Kidney epithelial cell (primary cell): ENCODE data around the gene ADAMTSL1. TPM values are rescaled to one million over a fixed set of nuclear protein-coding genes. Genes with fewer than 3 reads are reported as not detected.

Experiments
- DNase-seq: peaks from one replicate; pipeline ENCODE4 v3.0.0-alpha.2; 2010; ENCODE audit warnings: low read depth
- H3K27me3 ChIP-seq: 2 replicates; pipeline ENCODE4 v1.6.0; 2011; ENCODE audit warnings: low read length; ENCODE audit not compliant: control insufficient read depth, insufficient read depth
- H3K36me3 ChIP-seq: 2 replicates; pipeline ENCODE4 v1.5.1; 2011; ENCODE audit warnings: low read length; ENCODE audit not compliant: control insufficient read depth, insufficient read depth
- H3K4me3 ChIP-seq: 2 replicates; pipeline ENCODE4 v1.5.1; 2011; ENCODE audit warnings: low read depth, mild to moderate bottlenecking, control low read depth, low read length
- CTCF ChIP-seq: IDR thresholded peaks from 2 replicates; pipeline ENCODE4 v1.5.1; 2011; ENCODE audit warnings: mild to moderate bottlenecking, moderate library complexity, low read length, control low read depth, inconsistent platforms; ENCODE audit not compliant: insufficient read depth, poor library complexity, severe bottlenecking
- total RNA-seq: library from RNA; depleted of rRNA; stranded (reverse); fragments of >200 nt; gene quantifications from 2 replicates; pipeline ENCODE4 v1.2.3, GENCODE V29; 2015

ADAMTSL1 gene
- total RNA-seq, 1 donor from 2014 or later: 0.08 TPM

GRCh38 chr9:18489861-18490260 is 15.9 kb downstream of the ADAMTSL1 start:
- Histone ChIP-seq H3K4me3 (no peak overlapping the region), H3K27me3 (no peaks in the 10 kb centered on the region), H3K36me3 (no peaks in the 10 kb centered on the region)
- no peak for TF ChIP-seq CTCF
- DNase-seq: no peak

DNA sequence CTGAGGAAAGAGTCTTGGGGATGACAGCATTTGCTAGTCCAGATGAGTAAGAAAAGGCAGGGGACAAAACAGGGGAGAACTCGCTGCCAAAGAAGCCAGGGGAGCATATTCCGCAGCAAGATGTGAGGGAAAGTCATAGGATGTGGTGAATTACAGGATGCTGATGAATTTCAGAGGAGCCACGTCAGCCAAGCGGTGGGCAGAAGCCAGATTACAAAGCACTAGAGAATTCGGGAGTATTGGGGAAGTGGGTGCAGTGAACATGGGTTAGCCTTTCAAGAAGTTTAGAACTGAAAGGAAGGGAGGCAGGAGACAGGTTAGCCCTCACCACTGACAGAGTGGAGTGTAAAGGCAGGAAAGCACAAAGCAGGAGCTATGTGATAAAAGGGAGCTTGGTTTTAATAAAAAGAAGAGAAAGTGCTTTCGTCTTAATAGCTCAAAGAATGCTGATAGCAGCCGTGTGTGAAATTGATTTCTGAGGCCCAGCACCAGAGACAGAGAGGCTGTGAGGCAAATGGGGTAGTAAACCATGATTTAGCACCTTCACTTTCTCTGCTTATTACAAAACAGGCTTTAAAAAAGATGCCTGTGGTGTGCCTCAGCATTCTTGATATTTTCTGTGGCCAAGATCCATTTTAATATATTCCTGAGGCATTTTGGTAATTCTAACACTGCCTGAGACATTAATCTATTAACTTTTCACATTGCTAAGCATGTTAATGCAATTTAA is 16.9 kb downstream of the ADAMTSL1 start:
- Histone ChIP-seq H3K27me3 (no peaks in the 10 kb centered on the region), H3K36me3 (no peaks in the 10 kb centered on the region), H3K4me3 (peak overlapping the region; percentile 23)
- peak; percentile 96 for DNase-seq
- no peak for TF ChIP-seq CTCF

DNA sequence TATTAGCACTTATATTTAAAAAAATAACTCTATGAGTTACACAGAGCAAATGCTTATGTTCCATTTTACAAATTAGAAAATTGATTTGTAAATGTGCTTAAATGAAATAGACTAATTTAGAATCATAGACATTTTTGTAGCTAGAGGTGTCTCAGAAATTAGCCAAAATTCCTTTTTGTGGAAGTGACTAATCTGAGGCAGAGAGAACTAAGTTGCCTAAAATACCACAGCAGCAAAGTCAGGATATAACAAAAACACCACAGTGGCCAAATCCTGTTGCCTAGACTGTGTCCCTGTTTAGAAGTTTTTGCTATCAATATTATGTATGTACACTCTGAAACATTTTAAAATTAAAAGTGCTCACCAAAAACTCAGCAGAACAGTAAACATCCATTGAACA is 18.7 kb downstream of the ADAMTSL1 start:
- TF ChIP-seq CTCF: no peak
- Histone ChIP-seq H3K36me3 (no peaks in the 10 kb centered on the region), H3K4me3 (no peak overlapping the region), H3K27me3 (no peaks in the 10 kb centered on the region)
- DNase-seq: no peak

- Histone ChIP-seq H3K27me3 (no peaks in the 10 kb centered on the region), H3K4me3 (no peak overlapping the region), H3K36me3 (no peaks in the 10 kb centered on the region)
- no peak for DNase-seq
- TF ChIP-seq CTCF: no peak
These were observed 19.6 kb downstream of the ADAMTSL1 start for GRCh38 chr9:18493451-18493993.

GRCh38 chr9:18495065-18495464 is 21.1 kb downstream of the ADAMTSL1 start:
- no peaks in the 10 kb centered on the region for H3K27me3 ChIP-seq
- H3K36me3 ChIP-seq: no peaks in the 10 kb centered on the region
- TF ChIP-seq CTCF: no peak
- no peak overlapping the region for H3K4me3 ChIP-seq
- no peak for DNase-seq
